DMS153 (cell line): ENCODE results near the gene OPCML.

Experiments used
- DNase-seq: peaks from one replicate; lab custom pipeline; 2025; lab: John Stamatoyannopoulos, UW

Gene OPCML

GRCh38 chr11:133228471-133229329 lies 303.6 kb downstream of the OPCML start:
- DNase-seq, result peak; percentile 54

GRCh38 chr11:133227632-133228111 lies 304.6 kb downstream of the OPCML start:
- DNase-seq, result no peak

GRCh38 chr11:133224271-133224670 lies 308.0 kb downstream of the OPCML start:
- no peak for DNase-seq

- DNase-seq, result no peak
Observed at GRCh38 chr11:133222425-133223330, 309.6 kb downstream of the OPCML start.

DNA sequence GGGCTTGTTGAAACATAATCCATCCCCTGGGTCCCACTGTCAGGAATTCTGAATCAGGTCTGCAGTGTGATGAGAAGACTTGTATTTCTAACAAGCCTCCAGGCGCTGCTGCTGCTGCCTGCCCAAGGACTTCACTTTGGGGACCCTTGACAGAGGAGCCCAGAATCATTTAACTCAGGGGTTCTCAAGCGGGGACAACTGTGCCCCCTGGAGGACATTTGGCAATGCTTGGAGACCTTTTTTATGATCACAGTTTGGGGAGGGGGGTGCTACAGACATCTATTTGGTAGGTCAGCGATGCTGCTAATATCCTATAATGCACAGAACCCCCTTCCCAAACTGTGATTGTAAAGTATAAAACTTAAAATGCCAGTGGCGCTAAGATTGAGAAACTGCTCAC lies 312.8 kb downstream of the OPCML start:
- DNase-seq, result no peak

DNA sequence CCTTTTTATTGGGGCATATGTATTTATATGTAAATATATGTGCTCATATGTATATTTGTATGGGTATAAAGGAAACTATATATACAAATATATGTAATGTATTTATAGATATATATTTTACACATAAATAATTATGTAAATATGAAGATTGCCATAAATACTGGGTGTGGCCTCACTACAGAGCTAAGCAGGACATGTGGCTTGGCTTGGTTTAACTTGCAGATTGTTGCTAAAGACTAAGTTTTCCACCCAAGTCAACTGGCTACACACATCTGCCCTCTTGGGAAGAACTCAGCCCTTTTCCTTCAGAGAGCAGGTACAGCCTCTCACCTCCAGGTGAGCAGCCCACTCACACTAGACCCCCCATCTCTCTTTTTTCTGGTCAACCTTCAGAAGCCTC lies 315.5 kb downstream of the OPCML start:
- no peak for DNase-seq

DNA sequence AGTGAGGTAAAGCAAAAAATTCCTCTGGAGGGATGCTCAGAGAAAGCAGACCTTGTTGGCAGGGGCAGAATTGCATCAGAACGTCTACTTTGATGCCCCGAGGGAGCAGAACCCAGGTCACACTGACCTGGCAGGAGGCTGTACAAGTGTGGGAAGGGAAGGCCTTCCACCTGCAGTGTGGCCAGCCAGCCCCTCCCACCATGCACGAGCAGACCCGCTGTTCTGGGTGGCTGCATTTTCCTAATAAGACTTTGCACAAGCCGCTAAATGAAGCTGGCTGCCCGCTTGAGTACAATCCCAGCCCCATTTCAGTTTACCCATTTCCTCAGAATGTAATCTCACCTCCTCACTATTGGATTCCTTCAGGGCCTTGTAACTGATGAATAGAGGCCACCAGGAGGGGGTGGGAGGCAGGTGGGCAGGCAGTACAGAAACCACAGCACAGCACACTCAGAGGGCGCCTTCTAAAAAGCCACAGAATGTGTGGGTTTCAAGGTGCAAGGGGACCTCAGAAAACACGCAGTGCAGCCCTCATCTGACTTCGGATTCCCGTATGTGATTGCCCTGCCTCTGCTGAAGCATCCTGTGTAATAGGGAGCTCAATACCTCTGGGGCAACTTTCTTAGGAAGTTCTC lies 316.6 kb downstream of the OPCML start:
- no peak for DNase-seq

- no peak for DNase-seq
Observed at GRCh38 chr11:133214646-133215045, 317.7 kb downstream of the OPCML start.

DNA sequence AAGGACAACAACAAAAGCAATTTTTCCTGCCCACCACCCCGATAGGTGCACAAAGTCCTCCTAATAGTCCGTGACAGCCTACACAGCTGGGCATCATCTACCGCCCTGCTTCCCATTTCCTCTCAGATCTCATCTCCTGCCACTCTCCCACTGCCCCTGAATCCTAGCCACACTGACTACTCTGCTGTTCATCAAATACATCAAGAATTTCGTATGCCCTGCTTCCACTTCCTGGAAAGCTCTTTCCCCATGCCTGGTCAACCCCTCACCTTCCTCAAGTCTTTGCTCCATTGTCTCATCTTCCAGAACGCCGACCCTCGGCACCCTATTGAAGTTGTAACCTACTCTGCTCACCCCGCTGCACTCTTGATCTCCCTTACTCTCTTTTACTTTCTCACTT lies 320.1 kb downstream of the OPCML start:
- DNase-seq, result no peak

- no peak for DNase-seq
Observed at GRCh38 chr11:133207995-133208394, 324.3 kb downstream of the OPCML start.

GRCh38 chr11:133206313-133207005 lies 325.8 kb downstream of the OPCML start:
- no peak for DNase-seq

DNA sequence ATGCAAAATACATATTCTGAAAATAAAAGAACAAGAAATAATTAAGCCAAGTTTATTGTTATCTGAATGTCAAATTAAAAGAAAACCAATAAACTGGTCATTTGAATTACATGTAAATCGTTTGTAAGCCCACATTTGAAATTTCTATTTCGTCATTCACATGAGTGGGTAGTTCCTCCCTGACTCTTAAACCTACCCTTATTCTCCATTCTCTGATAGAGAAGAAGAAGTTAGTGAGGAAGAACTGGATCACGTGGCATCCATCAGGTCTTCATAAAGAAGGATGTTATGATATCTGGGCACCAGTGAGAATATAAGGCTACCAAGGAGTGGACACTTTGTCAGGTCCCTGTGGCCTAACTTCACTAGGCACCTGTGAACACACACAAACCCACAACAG lies 328.1 kb downstream of the OPCML start:
- no peak for DNase-seq

DNA sequence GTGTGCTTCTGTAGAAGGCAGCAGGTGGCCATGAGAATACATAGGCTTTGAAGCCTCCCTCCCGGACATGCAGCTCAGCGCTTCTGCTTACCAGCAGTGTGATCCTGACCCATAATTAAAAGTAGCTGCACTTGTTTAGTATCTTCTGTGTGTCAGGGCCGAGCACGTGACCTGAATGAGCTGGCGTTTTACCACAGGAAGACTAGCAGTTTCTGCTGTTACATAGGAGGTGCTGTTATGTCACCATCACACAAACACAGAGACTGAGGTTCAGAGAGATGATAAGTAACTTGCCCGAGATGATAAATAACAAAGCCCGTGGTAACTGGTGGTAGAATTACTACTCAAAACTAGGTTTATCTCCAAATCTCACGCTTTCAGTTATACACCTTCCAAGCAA lies 329.5 kb downstream of the OPCML start:
- DNase-seq, result no peak

GRCh38 chr11:133198438-133198837 lies 333.9 kb downstream of the OPCML start:
- peak; percentile 85 for DNase-seq

- DNase-seq, result peak; percentile 28
Observed at GRCh38 chr11:133197425-133197824, 334.9 kb downstream of the OPCML start.

- no peak for DNase-seq
Observed at GRCh38 chr11:133191931-133192330, 340.4 kb downstream of the OPCML start.

DNA sequence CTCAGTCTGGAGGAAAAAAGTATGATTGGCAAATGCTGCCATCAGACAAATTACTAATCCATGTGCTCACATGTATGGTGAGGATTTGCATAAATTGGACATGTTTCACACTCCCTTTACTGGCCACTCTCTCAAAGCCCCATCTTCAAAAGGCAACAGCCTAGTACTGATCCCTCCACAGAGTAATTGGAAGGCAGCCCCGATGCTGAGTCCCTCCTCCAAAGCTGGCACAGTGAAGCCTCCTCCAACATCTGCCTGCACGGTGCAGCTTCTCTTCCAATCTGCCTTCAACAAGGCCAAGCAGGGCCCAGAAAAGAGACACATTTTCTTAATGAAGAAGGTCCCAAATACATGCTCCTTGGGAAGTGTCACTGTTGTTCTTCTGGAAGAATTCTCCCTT lies 350.6 kb downstream of the OPCML start:
- no peak for DNase-seq

GRCh38 chr11:133181066-133181465 lies 351.2 kb downstream of the OPCML start:
- DNase-seq, result no peak

DNA sequence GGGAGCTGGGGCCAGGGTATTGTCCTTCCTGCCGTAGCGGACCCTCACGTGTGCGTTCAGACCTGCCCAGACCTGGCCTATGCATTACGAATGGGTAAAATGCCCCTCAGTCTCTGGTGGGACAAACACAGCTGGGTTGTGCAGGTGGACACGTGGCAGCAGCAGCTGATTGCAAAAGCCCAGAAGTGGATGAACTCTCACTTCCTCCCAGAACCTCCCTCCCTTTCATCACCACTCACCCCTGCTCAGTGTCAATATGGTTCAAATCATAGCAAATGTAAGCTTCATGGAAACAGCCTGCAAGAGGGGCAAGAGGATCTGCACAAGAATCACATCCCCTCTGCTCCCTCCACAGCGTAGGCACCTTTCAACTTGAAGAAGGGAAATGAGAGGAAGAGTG lies 352.1 kb downstream of the OPCML start:
- no peak for DNase-seq

- DNase-seq, result no peak
Observed at GRCh38 chr11:133176748-133177147, 355.6 kb downstream of the OPCML start.

- DNase-seq, result no peak
Observed at GRCh38 chr11:133175103-133175502, 357.2 kb downstream of the OPCML start.
